GM23338 (cell line): Measurements from ENCODE around the gene ADAMTS13.
"Not testable (repeated sequence)": the region's sequence is repeated elsewhere in the genome, so short reads cannot be mapped to it uniquely, and the experiment has no call there.

Source experiments
- CREB1 ChIP-seq: fragments of 250-450 bp; sonication (Bioruptor Pico); IDR thresholded peaks from 2 replicates; pipeline ENCODE4 v1.5.0; 2020; ENCODE audit warnings: low read depth, mild to moderate bottlenecking, moderate library complexity
- CTCF ChIP-seq, 2 experiments: fragments of 200-600 bp in 1 of 2; sonication (generic) in 1 of 2; conservative IDR thresholded peaks; 2 replicates each; pipeline versions ENCODE4 v1.5.1 to v1.6.1; 2016 to 2017; ENCODE audit warnings: antibody characterized with exemption in 2 of 2, low read depth in 2 of 2, mild to moderate bottlenecking in 2 of 2, moderate library complexity in 1 of 2
- ETS1 ChIP-seq: IDR thresholded peaks from 2 replicates; pipeline ENCODE4 v1.6.1; 2016; ENCODE audit warnings: antibody characterized with exemption
- EZH2 ChIP-seq: fragments of 200-600 bp; sonication (generic); IDR thresholded peaks from one replicate; pipeline ENCODE4 v1.8.0; 2017; ENCODE audit warnings: antibody characterized with exemption, mild to moderate bottlenecking, low read depth; ENCODE audit not compliant: unreplicated experiment
- EZH2phosphoT487 ChIP-seq: fragments of 200-600 bp; sonication (generic); IDR thresholded peaks from one replicate; pipeline ENCODE4 v1.8.1; 2018; ENCODE audit warnings: antibody characterized with exemption; ENCODE audit not compliant: unreplicated experiment
- JUNB ChIP-seq: IDR thresholded peaks from one replicate; pipeline ENCODE4 v1.6.1; 2016; ENCODE audit warnings: antibody characterized with exemption; ENCODE audit not compliant: unreplicated experiment
- POLR2AphosphoS5 ChIP-seq: IDR thresholded peaks from 2 replicates; pipeline ENCODE4 v1.6.1; 2016; ENCODE audit warnings: antibody characterized with exemption, low read depth
- REST ChIP-seq: IDR thresholded peaks from one replicate; pipeline ENCODE4 v1.6.1; 2018; ENCODE audit warnings: antibody characterized with exemption; ENCODE audit not compliant: unreplicated experiment
- STAT1 ChIP-seq: IDR thresholded peaks from one replicate; pipeline ENCODE4 v1.6.1; 2016; ENCODE audit warnings: antibody characterized with exemption; ENCODE audit not compliant: unreplicated experiment
- ZNF331 ChIP-seq: fragments of 250-450 bp; sonication (Bioruptor Pico); IDR thresholded peaks from 2 replicates; pipeline ENCODE4 v1.5.0; 2020; ENCODE audit warnings: low read depth, mild to moderate bottlenecking, moderate library complexity

GRCh38 chr9:133391449-133391848 is 30.7 kb upstream of the ADAMTS13 start:
- TF ChIP-seq EZH2phosphoT487; CREB1; CTCF (conservative IDR thresholded peaks at IDR 0.05; ENCODE audit: low read depth in 2 of 2); POLR2AphosphoS5; REST; JUNB; EZH2; STAT1; ZNF331 (CRISPR knock-in tag); ETS1: not testable (repeated sequence)
